Uterus (tissue), 2 donors: ENCODE data around the gene OSR1.

Experiments
- POLR2A ChIP-seq, 2 donors: fragments of 450-650 bp; IDR thresholded peaks; one replicate each; pipeline ENCODE4 v1.6.1; 2016; ENCODE audit warnings: antibody characterized with exemption in 2 of 2, mild to moderate bottlenecking in 1 of 2, moderate library complexity in 1 of 2
- TF ChIP-seq, protein P1 (sequence below), 4 experiments: fragments of 200-600 bp in 2 of 4; fragments of 450-650 bp in 2 of 4; sonication (generic) in 2 of 4; IDR thresholded peaks; one replicate each; pipeline ENCODE4 v1.5.1; 2016 to 2019; ENCODE audit warnings: antibody characterized with exemption in 4 of 4, mild to moderate bottlenecking in 2 of 4, moderate library complexity in 1 of 4

DNA sequence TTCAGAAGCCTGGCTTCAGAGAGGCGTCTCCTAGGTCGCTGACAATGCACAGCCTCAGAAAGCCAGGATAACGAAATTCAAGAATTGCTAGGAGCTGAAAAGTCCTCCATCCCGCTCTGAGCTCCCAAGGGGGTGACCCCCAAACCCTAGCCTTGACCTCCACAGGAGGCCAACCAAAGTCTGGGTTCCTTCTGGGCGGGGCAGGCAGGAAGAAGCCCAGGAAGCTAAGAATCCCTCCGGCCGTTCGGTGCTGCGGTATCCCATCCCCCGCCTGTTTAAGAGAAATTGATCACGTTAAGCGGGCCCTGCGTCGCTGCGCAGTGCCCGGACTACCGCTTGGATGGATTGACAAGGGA lies 2.5 kb upstream of the OSR1 start:
- TF ChIP-seq, protein P1, sequence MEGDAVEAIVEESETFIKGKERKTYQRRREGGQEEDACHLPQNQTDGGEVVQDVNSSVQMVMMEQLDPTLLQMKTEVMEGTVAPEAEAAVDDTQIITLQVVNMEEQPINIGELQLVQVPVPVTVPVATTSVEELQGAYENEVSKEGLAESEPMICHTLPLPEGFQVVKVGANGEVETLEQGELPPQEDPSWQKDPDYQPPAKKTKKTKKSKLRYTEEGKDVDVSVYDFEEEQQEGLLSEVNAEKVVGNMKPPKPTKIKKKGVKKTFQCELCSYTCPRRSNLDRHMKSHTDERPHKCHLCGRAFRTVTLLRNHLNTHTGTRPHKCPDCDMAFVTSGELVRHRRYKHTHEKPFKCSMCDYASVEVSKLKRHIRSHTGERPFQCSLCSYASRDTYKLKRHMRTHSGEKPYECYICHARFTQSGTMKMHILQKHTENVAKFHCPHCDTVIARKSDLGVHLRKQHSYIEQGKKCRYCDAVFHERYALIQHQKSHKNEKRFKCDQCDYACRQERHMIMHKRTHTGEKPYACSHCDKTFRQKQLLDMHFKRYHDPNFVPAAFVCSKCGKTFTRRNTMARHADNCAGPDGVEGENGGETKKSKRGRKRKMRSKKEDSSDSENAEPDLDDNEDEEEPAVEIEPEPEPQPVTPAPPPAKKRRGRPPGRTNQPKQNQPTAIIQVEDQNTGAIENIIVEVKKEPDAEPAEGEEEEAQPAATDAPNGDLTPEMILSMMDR (IDR thresholded peaks at IDR 0.05) = no peak
- TF ChIP-seq POLR2A (IDR thresholded peaks at IDR 0.05) = no peak
